OCI-LY3 (cell line): ENCODE measurements around the gene ELMO1.

Experiments
- H2AFZ ChIP-seq: fragments of 200-600, 300-600 bp; shearing (Covaris generic); 2 replicates; pipeline ENCODE4 v1.6.0; 2014; ENCODE audit warnings: antibody characterized with exemption, low read depth, low read length
- H3K27ac ChIP-seq: fragments of 200-600, 300-600 bp; sonication (generic); 2 replicates; pipeline ENCODE4 v1.5.1; 2014; ENCODE audit warnings: mild to moderate bottlenecking, low read length, moderate library complexity, mixed read lengths
- H3K27me3 ChIP-seq: fragments of 200-600, 300-600 bp; sonication (generic); 2 replicates; pipeline ENCODE4 v1.6.1; 2014; ENCODE audit warnings: low read depth, low read length, mixed read lengths
- H3K36me3 ChIP-seq: fragments of 200-600, 300-600 bp; sonication (generic); replicated peaks from 2 replicates; pipeline ENCODE3; 2014; ENCODE audit warnings: low read depth, low read length, mixed read lengths
- H3K4me1 ChIP-seq: fragments of 300-600, 200-600 bp; sonication (generic); 2 replicates; pipeline ENCODE4 v1.6.1; 2014; ENCODE audit warnings: low read length, mixed read lengths
- H3K4me2 ChIP-seq: fragments of 200-600, 300-600 bp; sonication (generic); 2 replicates; pipeline ENCODE4 v1.6.1; 2014; ENCODE audit warnings: low read length, mixed read lengths
- H3K4me3 ChIP-seq: fragments of 300-600, 200-600 bp; sonication (generic); 2 replicates; pipeline ENCODE4 v1.5.1; 2014; ENCODE audit warnings: antibody characterized with exemption, mild to moderate bottlenecking, low read length, moderate library complexity
- H3K79me2 ChIP-seq: fragments of 300-600, 200-600 bp; shearing (Covaris generic); 2 replicates; pipeline ENCODE4 v1.6.1; 2014; ENCODE audit warnings: mild to moderate bottlenecking, low read length, mixed read lengths
- H3K9ac ChIP-seq: fragments of 300-600, 200-600 bp; shearing (Covaris generic); 2 replicates; pipeline ENCODE4 v1.6.0; 2014; ENCODE audit warnings: mild to moderate bottlenecking, low read length, moderate library complexity
- H3K9me3 ChIP-seq: fragments of 200-600, 300-600 bp; shearing (Covaris generic); 2 replicates; pipeline ENCODE4 v1.6.1; 2014; ENCODE audit warnings: low read length, mixed read lengths; ENCODE audit not compliant: insufficient read depth
- H4K20me1 ChIP-seq: fragments of 200-600, 300-600 bp; sonication (generic); 2 replicates; pipeline ENCODE4 v1.6.1; 2016; ENCODE audit warnings: low read length, mixed read lengths; ENCODE audit not compliant: insufficient read depth
- CTCF ChIP-seq: fragments of 200-600, 300-600 bp; sonication (generic); IDR thresholded peaks from 2 replicates; pipeline ENCODE4 v1.5.1; 2014; ENCODE audit warnings: antibody characterized with exemption, low read length, low read depth
- EZH2phosphoT487 ChIP-seq: fragments of 200-600 bp; shearing (Covaris generic); IDR thresholded peaks from 2 replicates; pipeline ENCODE4 v1.6.1; 2018; ENCODE audit warnings: antibody characterized with exemption, mixed run types, low read depth

Gene ELMO1

DNA sequence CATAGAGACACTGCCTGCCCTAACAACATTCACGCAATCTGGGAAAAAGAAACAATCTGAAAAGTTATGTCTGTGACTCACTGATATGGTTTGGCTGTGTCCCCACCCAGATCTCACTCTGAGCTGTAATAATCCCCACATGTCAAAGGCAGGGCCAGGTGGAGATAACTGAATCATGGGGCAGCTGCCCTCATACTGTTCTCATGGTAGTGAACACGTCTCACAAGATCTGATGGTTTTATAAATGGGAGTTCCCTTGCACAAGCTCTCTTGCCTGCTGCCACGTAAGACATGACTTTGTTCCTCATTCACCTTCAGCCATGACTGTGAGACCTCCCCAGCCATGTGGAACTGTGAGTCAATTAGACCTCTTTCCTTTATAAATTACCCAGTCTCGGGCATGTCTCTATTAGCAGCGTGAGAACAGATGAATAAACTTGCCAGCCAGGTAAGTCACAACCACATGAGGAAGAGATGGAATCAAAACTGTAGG lies 382.8 kb downstream of the ELMO1 start:
- Histone ChIP-seq H3K27ac (peak overlapping the region; percentile 55), H3K4me2 (peak overlapping the region; percentile 44), H3K36me3 (peaks cover 19% of the 10 kb centered on the region), H3K79me2 (peaks cover 31% of the 10 kb centered on the region), H3K27me3 (no peaks in the 10 kb centered on the region), H4K20me1 (peaks cover 43% of the 10 kb centered on the region), H2AFZ (no peak overlapping the region), H3K4me1 (peaks cover 17% of the 10 kb centered on the region), H3K9ac (no peak overlapping the region), H3K9me3 (no peaks in the 10 kb centered on the region), H3K4me3 (no peak overlapping the region)
- TF ChIP-seq CTCF (no peak), EZH2phosphoT487 (no peak)

DNA sequence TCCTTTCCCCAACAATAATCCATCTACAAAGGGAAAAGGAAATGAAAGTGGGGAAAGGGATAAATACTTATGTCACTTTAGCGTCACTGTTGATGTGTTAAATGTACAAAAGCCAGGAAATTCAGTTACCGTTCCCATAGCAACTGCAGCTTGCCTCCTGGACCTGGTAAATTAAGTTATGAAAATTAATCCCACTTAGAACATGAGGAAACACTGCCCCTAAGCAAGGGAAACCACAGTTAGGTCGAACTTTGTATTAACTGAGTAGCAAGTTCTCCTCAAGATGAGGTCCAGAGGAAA lies 386.2 kb downstream of the ELMO1 start:
- TF ChIP-seq EZH2phosphoT487: no peak
- no peak for TF ChIP-seq CTCF
- Histone ChIP-seq H3K27me3 (no peaks in the 10 kb centered on the region), H3K9ac (no peak overlapping the region), H3K4me2 (no peak overlapping the region), H3K4me3 (no peak overlapping the region), H3K9me3 (no peaks in the 10 kb centered on the region), H2AFZ (no peak overlapping the region), H3K4me1 (peaks cover 17% of the 10 kb centered on the region), H3K79me2 (peaks cover 28% of the 10 kb centered on the region), H3K36me3 (peaks cover 19% of the 10 kb centered on the region), H3K27ac (no peak overlapping the region), H4K20me1 (peaks cover 51% of the 10 kb centered on the region; the same call in 1 of the 2 replicates)

GRCh38 chr7:37061849-37062559 lies 386.7 kb downstream of the ELMO1 start:
- H3K9ac ChIP-seq: no peak overlapping the region
- no peaks in the 10 kb centered on the region for H3K27me3 ChIP-seq
- peaks cover 17% of the 10 kb centered on the region for H3K4me1 ChIP-seq
- peaks cover 28% of the 10 kb centered on the region for H3K79me2 ChIP-seq
- H3K4me2 ChIP-seq: no peak overlapping the region
- H2AFZ ChIP-seq: no peak overlapping the region
- H3K27ac ChIP-seq: no peak overlapping the region
- peaks cover 21% of the 10 kb centered on the region for H3K36me3 ChIP-seq
- no peak overlapping the region for H3K4me3 ChIP-seq
- TF ChIP-seq EZH2phosphoT487 (no peak), CTCF (no peak)
- H4K20me1 ChIP-seq: peaks cover 56% of the 10 kb centered on the region; the same call in 1 of the 2 replicates
- no peaks in the 10 kb centered on the region for H3K9me3 ChIP-seq

GRCh38 chr7:37056234-37056912 lies 392.3 kb downstream of the ELMO1 start:
- Histone ChIP-seq H3K4me1 (no peaks in the 10 kb centered on the region), H3K27me3 (no peaks in the 10 kb centered on the region), H3K79me2 (peaks cover 15% of the 10 kb centered on the region; the same call in 1 of the 2 replicates), H3K4me3 (no peak overlapping the region), H3K27ac (no peak overlapping the region), H3K9ac (no peak overlapping the region), H3K4me2 (no peak overlapping the region), H3K36me3 (peaks cover 20% of the 10 kb centered on the region), H2AFZ (no peak overlapping the region), H3K9me3 (no peaks in the 10 kb centered on the region), H4K20me1 (peaks cover 63% of the 10 kb centered on the region)
- TF ChIP-seq EZH2phosphoT487 (no peak), CTCF (no peak)
